ENCODE data around the gene DDX17. TPM values are rescaled to one million over a fixed set of nuclear protein-coding genes. Genes with fewer than 3 reads are reported as not detected.

Gene DDX17
- total RNA-seq, 2 donors from 2014 or later: 161 to 178 TPM

GRCh38 chr22:38524429-38524828 is 18.3 kb upstream of the DDX17 start:
- Histone ChIP-seq H3K4me3 (no peak overlapping the region), H3K27ac (no peak overlapping the region), H3K27me3 (no peaks in the 10 kb centered on the region), H3K4me1 (no peaks in the 10 kb centered on the region), H3K9me3 (no peaks in the 10 kb centered on the region), H3K36me3 (no peaks in the 10 kb centered on the region)
- no peak for DNase-seq (ENCODE audit: low spot score)
- no peak for TF ChIP-seq CTCF (IDR thresholded peaks at IDR 0.05)

GRCh38 chr22:38523479-38523878 is 17.4 kb upstream of the DDX17 start:
- Histone ChIP-seq H3K4me1 (no peaks in the 10 kb centered on the region), H3K36me3 (no peaks in the 10 kb centered on the region), H3K9me3 (no peaks in the 10 kb centered on the region), H3K4me3 (no peak overlapping the region), H3K27ac (no peak overlapping the region), H3K27me3 (no peaks in the 10 kb centered on the region)
- no peak for DNase-seq (ENCODE audit: low spot score)
- no peak for TF ChIP-seq CTCF (IDR thresholded peaks at IDR 0.05)

GRCh38 chr22:38523029-38523428 is 16.9 kb upstream of the DDX17 start:
- no peak overlapping the region for H3K4me3 ChIP-seq
- H3K27me3 ChIP-seq: no peaks in the 10 kb centered on the region
- H3K36me3 ChIP-seq: no peaks in the 10 kb centered on the region
- DNase-seq (ENCODE audit: low spot score): no peak
- TF ChIP-seq CTCF (IDR thresholded peaks at IDR 0.05): no peak
- no peaks in the 10 kb centered on the region for H3K9me3 ChIP-seq
- H3K27ac ChIP-seq: no peak overlapping the region
- H3K4me1 ChIP-seq: no peaks in the 10 kb centered on the region

GRCh38 chr22:38519453-38520250 is 13.5 kb upstream of the DDX17 start:
- no peak for DNase-seq (ENCODE audit: low spot score)

GRCh38 chr22:38518620-38519019 is 12.5 kb upstream of the DDX17 start:
- no peaks in the 10 kb centered on the region for H3K36me3 ChIP-seq
- H3K4me3 ChIP-seq: no peak overlapping the region
- no peaks in the 10 kb centered on the region for H3K9me3 ChIP-seq
- no peak for DNase-seq (ENCODE audit: low spot score)
- H3K4me1 ChIP-seq: no peaks in the 10 kb centered on the region
- H3K27ac ChIP-seq: no peak overlapping the region
- TF ChIP-seq CTCF (IDR thresholded peaks at IDR 0.05): no peak
- H3K27me3 ChIP-seq: no peaks in the 10 kb centered on the region

More at GRCh38 chr22:38519453-38520250, 13.5 kb upstream of the DDX17 start:
- TF ChIP-seq CTCF (IDR thresholded peaks at IDR 0.05): no peak
- no peak overlapping the region for H3K4me3 ChIP-seq
- H3K4me1 ChIP-seq: no peaks in the 10 kb centered on the region
- no peaks in the 10 kb centered on the region for H3K36me3 ChIP-seq
- H3K27me3 ChIP-seq: no peaks in the 10 kb centered on the region
- no peaks in the 10 kb centered on the region for H3K9me3 ChIP-seq
- H3K27ac ChIP-seq: no peak overlapping the region

GRCh38 chr22:38513063-38513462 is 7.0 kb upstream of the DDX17 start:
- no peaks in the 10 kb centered on the region for H3K4me1 ChIP-seq
- no peaks in the 10 kb centered on the region for H3K9me3 ChIP-seq
- DNase-seq (ENCODE audit: low spot score): no peak
- no peak overlapping the region for H3K27ac ChIP-seq
- H3K4me3 ChIP-seq: no peak overlapping the region
- no peaks in the 10 kb centered on the region for H3K27me3 ChIP-seq
- peak in 1 of 2 donors; percentile 21 for TF ChIP-seq CTCF (IDR thresholded peaks at IDR 0.05)
- no peaks in the 10 kb centered on the region for H3K36me3 ChIP-seq

Data from right atrium auricular region (tissue), 2 donors.